Gastroesophageal sphincter (tissue), 4 donors: ENCODE results near the gene GRID1. TPM values are rescaled to one million over a fixed set of nuclear protein-coding genes. Genes with fewer than 3 reads are reported as not detected.

ENCODE experiments used
- ATAC-seq: fragments of 150-250 bp; one replicate; pipeline ENCODE4 v1.9.1; 2016; ENCODE audit warnings: mild to moderate bottlenecking, moderate library complexity
- H3K27ac ChIP-seq, 4 donors: fragments of 200-600 bp; sonication (generic) in 3 of 4; 1 replicate in 3 of 4; 2 replicates in 1 of 4; pipeline ENCODE4 v1.5.1; 2016 to 2019
- H3K27me3 ChIP-seq: fragments of 200-600 bp; sonication (generic); one replicate; pipeline ENCODE4 v1.5.1; 2019
- H3K36me3 ChIP-seq, 2 donors: fragments of 200-600 bp; sonication (generic); one replicate each; pipeline ENCODE4 v1.5.1; 2019; ENCODE audit warnings: control low read depth in 1 of 2
- H3K4me1 ChIP-seq, 3 donors: fragments of 200-600 bp; sonication (generic); 1 replicate in 2 of 3; 2 replicates in 1 of 3; pipeline ENCODE4 v1.5.1; 2016 to 2019; ENCODE audit warnings: control low read depth in 2 of 3
- H3K4me3 ChIP-seq, 2 donors: fragments of 200-600 bp; sonication (generic); one replicate each; pipeline ENCODE4 v1.5.1; 2019; ENCODE audit warnings: mild to moderate bottlenecking in 1 of 2, moderate library complexity in 1 of 2
- H3K9me3 ChIP-seq, 3 donors: fragments of 200-600 bp; sonication (generic); one replicate each; pipeline ENCODE4 v1.5.1; 2017 to 2019; ENCODE audit warnings: control low read depth in 2 of 3
- EP300 ChIP-seq: sonication (generic); formaldehyde crosslinking; IDR thresholded peaks from one replicate; pipeline ENCODE4 v1.6.1; 2017; ENCODE audit warnings: antibody characterized with exemption, mild to moderate bottlenecking
- POLR2A ChIP-seq, 2 donors: fragments of 450-650 bp; IDR thresholded peaks; one replicate each; pipeline ENCODE4 v1.6.1; 2017; ENCODE audit warnings: antibody characterized with exemption in 2 of 2, mild to moderate bottlenecking in 2 of 2, moderate library complexity in 1 of 2
- POLR2AphosphoS5 ChIP-seq: sonication (generic); formaldehyde crosslinking; IDR thresholded peaks from one replicate; pipeline ENCODE4 v1.6.1; 2017; ENCODE audit warnings: antibody characterized with exemption
- WGBS, 2 donors: methylation state at CpG; one replicate each; pipeline ENCODE4 v1.1.5; 2018; ENCODE audit warnings: low coverage in 1 of 2; 5-methylcytosine and 5-hydroxymethylcytosine counted together
- total RNA-seq, 4 donors: library from RNA; depleted of rRNA; stranded (reverse); fragments of >200 nt; gene quantifications; one replicate each; pipeline ENCODE4 v1.1.0, GENCODE V29; 2016
- TF ChIP-seq, protein P1 (sequence below), 4 experiments: fragments of 200-600 bp in 2 of 4; fragments of 450-650 bp in 2 of 4; sonication (generic) in 1 of 4; IDR thresholded peaks; one replicate each; pipeline ENCODE4 v1.5.1; 2017 to 2019; ENCODE audit warnings: antibody characterized with exemption in 4 of 4, mild to moderate bottlenecking in 2 of 4, moderate library complexity in 2 of 4

Gene GRID1
- total RNA-seq, 4 donors from 2014 or later = 1.2 to 2.7 (median 1.7) TPM

GRCh38 chr10:86366902-86367151 is 232 bp upstream of the GRID1 start:
- peaks cover 0 to 48% (median 22%) of the 10 kb centered on the region in 3 donors for H3K4me1 ChIP-seq
- WGBS, 2 donors = no CpG with 5 or more reads among the region's 38 CpGs
- peak overlapping the region; percentile 13 to 62 for H3K4me3 ChIP-seq
- no peak overlapping the region for H3K27ac ChIP-seq
- no peaks in the 10 kb centered on the region for H3K9me3 ChIP-seq
- H3K36me3 ChIP-seq = no peaks in the 10 kb centered on the region
- peaks cover 94% of the 10 kb centered on the region for H3K27me3 ChIP-seq
- TF ChIP-seq, protein P1, sequence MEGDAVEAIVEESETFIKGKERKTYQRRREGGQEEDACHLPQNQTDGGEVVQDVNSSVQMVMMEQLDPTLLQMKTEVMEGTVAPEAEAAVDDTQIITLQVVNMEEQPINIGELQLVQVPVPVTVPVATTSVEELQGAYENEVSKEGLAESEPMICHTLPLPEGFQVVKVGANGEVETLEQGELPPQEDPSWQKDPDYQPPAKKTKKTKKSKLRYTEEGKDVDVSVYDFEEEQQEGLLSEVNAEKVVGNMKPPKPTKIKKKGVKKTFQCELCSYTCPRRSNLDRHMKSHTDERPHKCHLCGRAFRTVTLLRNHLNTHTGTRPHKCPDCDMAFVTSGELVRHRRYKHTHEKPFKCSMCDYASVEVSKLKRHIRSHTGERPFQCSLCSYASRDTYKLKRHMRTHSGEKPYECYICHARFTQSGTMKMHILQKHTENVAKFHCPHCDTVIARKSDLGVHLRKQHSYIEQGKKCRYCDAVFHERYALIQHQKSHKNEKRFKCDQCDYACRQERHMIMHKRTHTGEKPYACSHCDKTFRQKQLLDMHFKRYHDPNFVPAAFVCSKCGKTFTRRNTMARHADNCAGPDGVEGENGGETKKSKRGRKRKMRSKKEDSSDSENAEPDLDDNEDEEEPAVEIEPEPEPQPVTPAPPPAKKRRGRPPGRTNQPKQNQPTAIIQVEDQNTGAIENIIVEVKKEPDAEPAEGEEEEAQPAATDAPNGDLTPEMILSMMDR (IDR thresholded peaks at IDR 0.05) = no peak
- no peak for TF ChIP-seq POLR2AphosphoS5
- TF ChIP-seq EP300 = no peak
- no peak for TF ChIP-seq POLR2A (IDR thresholded peaks at IDR 0.05)
- no peak for ATAC-seq

DNA sequence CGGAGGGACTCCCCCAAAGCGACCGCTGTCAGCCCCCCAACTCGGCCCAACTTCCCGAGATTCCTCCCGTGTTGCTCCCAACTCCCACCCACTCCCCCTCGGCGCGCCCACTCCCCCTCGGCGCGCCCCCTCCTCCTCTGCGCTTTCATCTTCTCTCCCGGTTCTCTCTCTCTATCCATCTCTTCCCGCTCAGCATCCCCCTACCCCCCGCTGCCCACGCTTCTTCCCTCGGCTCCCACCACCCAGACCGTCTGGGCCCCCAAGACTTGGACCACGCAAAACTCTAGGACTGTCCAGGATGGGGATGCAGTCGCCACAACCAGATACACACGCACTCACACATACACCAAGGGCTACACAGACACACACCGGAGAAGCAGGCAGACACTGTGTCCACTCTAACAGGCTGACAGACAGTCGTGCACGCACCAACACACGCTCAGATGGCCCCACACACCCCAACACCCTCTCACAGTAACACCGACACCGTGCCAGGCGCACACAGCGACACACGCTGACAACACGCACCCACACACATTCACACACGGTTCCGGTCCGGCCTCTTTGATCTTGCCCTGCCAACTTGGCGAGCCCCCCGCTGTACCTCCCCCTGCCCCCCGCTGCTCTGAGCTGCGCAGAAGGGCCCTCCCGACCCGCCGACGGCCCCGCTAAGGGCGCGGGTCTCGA is 1.1 kb downstream of the GRID1 start:
- no peak for TF ChIP-seq POLR2AphosphoS5
- TF ChIP-seq, protein P1 (IDR thresholded peaks at IDR 0.05) = no peak
- TF ChIP-seq EP300 = no peak
- TF ChIP-seq POLR2A (IDR thresholded peaks at IDR 0.05) = no peak
- peaks cover 80% of the 10 kb centered on the region for H3K27me3 ChIP-seq
- H3K36me3 ChIP-seq = no peaks in the 10 kb centered on the region
- no peak overlapping the region for H3K27ac ChIP-seq
- H3K9me3 ChIP-seq = no peaks in the 10 kb centered on the region
- peaks cover 0 to 48% (median 22%) of the 10 kb centered on the region in 3 donors for H3K4me1 ChIP-seq
- peak overlapping the region; percentile 23 to 62 for H3K4me3 ChIP-seq
- ATAC-seq = no peak
- 0 to 1% methylated on average over 6 to 15 of the region's 47 CpGs for WGBS, 2 donors

GRCh38 chr10:86364491-86365345 is 1.9 kb downstream of the GRID1 start:
- Histone ChIP-seq H3K4me1 (peaks cover 0 to 48% (median 22%) of the 10 kb centered on the region in 3 donors), H3K27me3 (peaks cover 73% of the 10 kb centered on the region), H3K36me3 (no peaks in the 10 kb centered on the region), H3K9me3 (no peaks in the 10 kb centered on the region), H3K27ac (no peak overlapping the region), H3K4me3 (peak overlapping the region in 1 of 2 donors; percentile 62)
- 0 to 16% methylated on average over 3 to 10 of the region's 46 CpGs for WGBS, 2 donors
- TF ChIP-seq POLR2AphosphoS5 (no peak), POLR2A (IDR thresholded peaks at IDR 0.05) (no peak), EP300 (no peak)
- ATAC-seq = no peak

GRCh38 chr10:86363833-86364490 is 2.6 kb downstream of the GRID1 start:
- Histone ChIP-seq H3K9me3 (no peaks in the 10 kb centered on the region), H3K36me3 (no peaks in the 10 kb centered on the region), H3K27ac (no peak overlapping the region), H3K27me3 (peaks cover 65% of the 10 kb centered on the region), H3K4me3 (peak overlapping the region in 1 of 2 donors; percentile 28), H3K4me1 (peaks cover 0 to 48% (median 22%) of the 10 kb centered on the region in 3 donors)
- TF ChIP-seq POLR2AphosphoS5 (no peak), POLR2A (IDR thresholded peaks at IDR 0.05) (no peak), EP300 (no peak)
- TF ChIP-seq, protein P1 (IDR thresholded peaks at IDR 0.05) = no peak
- 11 to 42% methylated on average over 2 to 6 of the region's 29 CpGs for WGBS, 2 donors
- ATAC-seq = no peak

GRCh38 chr10:86363184-86363832 is 3.3 kb downstream of the GRID1 start:
- Histone ChIP-seq H3K27me3 (peaks cover 59% of the 10 kb centered on the region), H3K4me1 (peaks cover 0 to 48% (median 22%) of the 10 kb centered on the region in 3 donors), H3K36me3 (no peaks in the 10 kb centered on the region), H3K9me3 (no peaks in the 10 kb centered on the region), H3K27ac (no peak overlapping the region), H3K4me3 (peak overlapping the region in 1 of 2 donors; percentile 28)
- no peak for TF ChIP-seq POLR2A (IDR thresholded peaks at IDR 0.05)
- TF ChIP-seq POLR2AphosphoS5 = no peak
- TF ChIP-seq, protein P1 (IDR thresholded peaks at IDR 0.05) = peak in 3 of 4 experiments; percentile 7 to 49 (median 44)
- WGBS, 2 donors = no CpG with 5 or more reads among the region's 80 CpGs
- no peak for ATAC-seq
